GM12878 (cell line): ENCODE measurements around the gene TRAP1. TPM values are rescaled to one million over a fixed set of nuclear protein-coding genes. Genes with fewer than 3 reads are reported as not detected.

Source experiments
- MXI1 ChIP-seq: fragments of 150-350 bp; IDR thresholded peaks from 2 replicates; pipeline ENCODE4 v1.6.1; 2011; ENCODE audit warnings: low read depth, mild to moderate bottlenecking, inconsistent platforms, low read length, improper control_type of control experiment
- RELA ChIP-seq: fragments of 450-650 bp; IDR thresholded peaks from 2 replicates; pipeline ENCODE4 v1.8.0; 2014; ENCODE audit warnings: borderline replicate concordance; ENCODE audit not compliant: partially characterized antibody
- polyA plus RNA-seq, 11 experiments: library from polyadenylated mRNA; depleted of rRNA in 4 of 11; unstranded in 6 of 11; stranded (reverse) in 5 of 11; fragments of >200 nt; fragmentation: Nextera tagmentation in 4 of 11; fragmentation: Illumina TruSeq in 1 of 11; extraction: Ambion mirVana in 4 of 11; extraction: Trizol in 1 of 11; gene quantifications; 1 replicate in 1 of 11; 2 replicates in 10 of 11; pipeline versions ENCODE4 v1.2.1 to v1.2.3, GENCODE V29; 2011 to 2016; ENCODE audit warnings: inconsistent platforms in 2 of 11, missing spikeins in 2 of 11, low read depth in 1 of 11
- total RNA-seq, 4 experiments: library from RNA; depleted of rRNA in 3 of 4; stranded (reverse); fragments of >200 nt in 3 of 4; fragmentation: Illumina TruSeq in 1 of 4; extraction: Trizol in 1 of 4; gene quantifications; 2 replicates each; pipeline versions ENCODE4 v1.2.1 to v1.2.3, GENCODE V29; 2013 to 2021
- TF ChIP-seq, protein P1 (sequence below): fragments of 450-650 bp; IDR thresholded peaks from 2 replicates; pipeline ENCODE4 v1.6.1; 2018; ENCODE audit warnings: borderline replicate concordance, mild to moderate bottlenecking; ENCODE audit not compliant: partially characterized antibody
- TF ChIP-seq, protein P2 (sequence below): fragments of 150-350 bp; IDR thresholded peaks from 2 replicates; pipeline ENCODE4 v1.6.1; 2016; ENCODE audit warnings: low read depth, low read length
- TF ChIP-seq, protein P3 (sequence below): IDR thresholded peaks from 2 replicates; pipeline ENCODE4 v1.6.1; 2011; ENCODE audit warnings: borderline replicate concordance, low read depth, mild to moderate bottlenecking, moderate library complexity, mixed read lengths, low read length; ENCODE audit not compliant: insufficient read depth; ENCODE audit errors: extremely low read length

TRAP1 gene
- total and polyA plus RNA-seq, 10 of the 15 experiments (the other 5 are each of a cell fraction or from before 2014, with no cell fraction given): 16.3 to 442 (median 241) TPM

DNA sequence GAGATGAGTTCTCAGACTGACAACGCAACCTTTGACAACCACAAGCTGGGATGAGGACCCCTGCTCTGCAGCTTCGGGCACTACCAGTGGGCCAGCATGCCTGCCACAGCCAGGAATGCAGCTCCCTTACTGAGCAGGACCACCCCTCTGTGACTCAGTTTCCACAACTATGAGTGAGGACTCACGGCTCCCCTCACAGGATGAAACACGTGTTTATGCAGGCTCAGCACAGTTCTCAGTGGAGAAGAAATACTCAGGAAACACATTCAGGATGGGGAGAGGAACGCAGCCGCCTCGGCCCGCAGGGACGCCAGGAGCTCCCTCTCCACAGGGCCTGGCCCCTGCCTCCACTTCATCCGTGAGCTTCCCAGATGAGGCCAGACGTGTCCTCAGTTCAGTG, 48.7 kb downstream of the TRAP1 start (continued):
- TF ChIP-seq, protein P1, sequence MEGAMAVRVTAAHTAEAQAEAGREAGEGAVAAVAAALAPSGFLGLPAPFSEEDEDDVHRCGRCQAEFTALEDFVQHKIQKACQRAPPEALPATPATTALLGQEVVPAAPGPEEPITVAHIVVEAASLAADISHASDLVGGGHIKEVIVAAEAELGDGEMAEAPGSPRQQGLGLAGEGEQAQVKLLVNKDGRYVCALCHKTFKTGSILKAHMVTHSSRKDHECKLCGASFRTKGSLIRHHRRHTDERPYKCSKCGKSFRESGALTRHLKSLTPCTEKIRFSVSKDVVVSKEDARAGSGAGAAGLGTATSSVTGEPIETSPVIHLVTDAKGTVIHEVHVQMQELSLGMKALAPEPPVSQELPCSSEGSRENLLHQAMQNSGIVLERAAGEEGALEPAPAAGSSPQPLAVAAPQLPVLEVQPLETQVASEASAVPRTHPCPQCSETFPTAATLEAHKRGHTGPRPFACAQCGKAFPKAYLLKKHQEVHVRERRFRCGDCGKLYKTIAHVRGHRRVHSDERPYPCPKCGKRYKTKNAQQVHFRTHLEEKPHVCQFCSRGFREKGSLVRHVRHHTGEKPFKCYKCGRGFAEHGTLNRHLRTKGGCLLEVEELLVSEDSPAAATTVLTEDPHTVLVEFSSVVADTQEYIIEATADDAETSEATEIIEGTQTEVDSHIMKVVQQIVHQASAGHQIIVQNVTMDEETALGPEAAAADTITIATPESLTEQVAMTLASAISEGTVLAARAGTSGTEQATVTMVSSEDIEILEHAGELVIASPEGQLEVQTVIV: no peak
- TF ChIP-seq MXI1 (no peak), RELA (no peak)
- TF ChIP-seq, protein P2, sequence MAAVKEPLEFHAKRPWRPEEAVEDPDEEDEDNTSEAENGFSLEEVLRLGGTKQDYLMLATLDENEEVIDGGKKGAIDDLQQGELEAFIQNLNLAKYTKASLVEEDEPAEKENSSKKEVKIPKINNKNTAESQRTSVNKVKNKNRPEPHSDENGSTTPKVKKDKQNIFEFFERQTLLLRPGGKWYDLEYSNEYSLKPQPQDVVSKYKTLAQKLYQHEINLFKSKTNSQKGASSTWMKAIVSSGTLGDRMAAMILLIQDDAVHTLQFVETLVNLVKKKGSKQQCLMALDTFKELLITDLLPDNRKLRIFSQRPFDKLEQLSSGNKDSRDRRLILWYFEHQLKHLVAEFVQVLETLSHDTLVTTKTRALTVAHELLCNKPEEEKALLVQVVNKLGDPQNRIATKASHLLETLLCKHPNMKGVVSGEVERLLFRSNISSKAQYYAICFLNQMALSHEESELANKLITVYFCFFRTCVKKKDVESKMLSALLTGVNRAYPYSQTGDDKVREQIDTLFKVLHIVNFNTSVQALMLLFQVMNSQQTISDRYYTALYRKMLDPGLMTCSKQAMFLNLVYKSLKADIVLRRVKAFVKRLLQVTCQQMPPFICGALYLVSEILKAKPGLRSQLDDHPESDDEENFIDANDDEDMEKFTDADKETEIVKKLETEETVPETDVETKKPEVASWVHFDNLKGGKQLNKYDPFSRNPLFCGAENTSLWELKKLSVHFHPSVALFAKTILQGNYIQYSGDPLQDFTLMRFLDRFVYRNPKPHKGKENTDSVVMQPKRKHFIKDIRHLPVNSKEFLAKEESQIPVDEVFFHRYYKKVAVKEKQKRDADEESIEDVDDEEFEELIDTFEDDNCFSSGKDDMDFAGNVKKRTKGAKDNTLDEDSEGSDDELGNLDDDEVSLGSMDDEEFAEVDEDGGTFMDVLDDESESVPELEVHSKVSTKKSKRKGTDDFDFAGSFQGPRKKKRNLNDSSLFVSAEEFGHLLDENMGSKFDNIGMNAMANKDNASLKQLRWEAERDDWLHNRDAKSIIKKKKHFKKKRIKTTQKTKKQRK: no peak
- TF ChIP-seq, protein P3, sequence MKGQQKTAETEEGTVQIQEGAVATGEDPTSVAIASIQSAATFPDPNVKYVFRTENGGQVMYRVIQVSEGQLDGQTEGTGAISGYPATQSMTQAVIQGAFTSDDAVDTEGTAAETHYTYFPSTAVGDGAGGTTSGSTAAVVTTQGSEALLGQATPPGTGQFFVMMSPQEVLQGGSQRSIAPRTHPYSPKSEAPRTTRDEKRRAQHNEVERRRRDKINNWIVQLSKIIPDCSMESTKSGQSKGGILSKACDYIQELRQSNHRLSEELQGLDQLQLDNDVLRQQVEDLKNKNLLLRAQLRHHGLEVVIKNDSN: no peak
